ENCODE results near the gene STK35.

Gene STK35

DNA sequence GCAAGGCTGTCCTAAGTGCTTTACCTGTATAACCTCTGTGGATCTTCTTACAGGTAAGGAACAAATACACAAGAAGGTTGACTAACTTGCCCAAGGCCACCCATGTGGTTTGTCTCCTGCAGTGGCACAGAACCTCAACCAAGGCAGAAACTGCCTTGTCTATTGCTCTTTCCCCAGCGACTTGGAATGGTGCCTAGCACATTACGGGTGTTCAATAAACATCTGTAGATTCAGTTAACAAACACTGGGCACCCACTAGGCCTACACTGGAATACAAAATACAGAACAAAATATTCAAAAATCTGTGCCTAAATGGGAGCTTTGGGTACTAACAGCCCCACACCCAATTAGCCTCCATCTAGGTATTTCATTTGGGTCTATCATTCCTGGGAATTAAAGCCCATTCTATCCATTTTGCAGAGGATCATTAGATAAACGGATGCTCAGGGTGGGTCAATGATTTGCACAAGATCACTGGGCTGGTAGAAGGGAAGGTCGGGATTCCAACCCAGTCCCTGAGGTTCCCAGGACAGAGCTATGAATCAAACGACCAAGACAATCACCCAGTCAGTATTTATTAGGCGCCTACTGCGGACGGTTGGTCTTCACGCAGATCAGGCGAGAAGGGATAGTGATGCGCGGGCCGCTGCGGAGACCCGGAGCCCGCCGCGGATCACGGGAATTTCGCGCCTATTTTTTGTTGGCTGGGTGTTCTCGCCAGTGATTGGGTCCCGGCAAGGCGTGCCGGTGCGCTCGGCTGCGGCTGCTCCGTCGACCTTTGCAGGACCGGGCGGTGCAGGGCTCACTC, at the start of gene STK35:
Gene STK35 (plus strand): TSS at position 771 of the 808 bp plus-strand sequence. CDS start 55 bp downstream, outside the sequence.
- DNase-seq = peak; percentile 67

DNA sequence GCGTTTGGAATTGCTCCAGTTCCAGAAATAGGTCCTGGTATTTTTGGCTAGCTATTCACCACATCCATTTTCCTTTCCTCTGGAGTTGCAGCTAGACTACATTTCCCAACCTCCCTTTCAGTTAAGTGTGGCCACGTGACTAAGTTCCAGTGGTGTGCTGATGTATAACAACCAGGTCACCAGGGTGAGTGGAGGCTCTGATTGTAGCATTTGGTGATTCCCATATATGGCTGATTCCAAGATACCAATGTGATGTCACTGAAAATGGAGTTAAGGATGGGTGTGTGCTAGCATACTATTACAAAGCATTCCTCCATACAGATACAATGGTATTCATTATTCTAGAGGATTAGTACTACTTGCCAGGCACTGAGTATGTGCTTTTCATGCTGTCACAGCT, 49.7 kb upstream of the STK35 start:
- no peak for DNase-seq

DNA sequence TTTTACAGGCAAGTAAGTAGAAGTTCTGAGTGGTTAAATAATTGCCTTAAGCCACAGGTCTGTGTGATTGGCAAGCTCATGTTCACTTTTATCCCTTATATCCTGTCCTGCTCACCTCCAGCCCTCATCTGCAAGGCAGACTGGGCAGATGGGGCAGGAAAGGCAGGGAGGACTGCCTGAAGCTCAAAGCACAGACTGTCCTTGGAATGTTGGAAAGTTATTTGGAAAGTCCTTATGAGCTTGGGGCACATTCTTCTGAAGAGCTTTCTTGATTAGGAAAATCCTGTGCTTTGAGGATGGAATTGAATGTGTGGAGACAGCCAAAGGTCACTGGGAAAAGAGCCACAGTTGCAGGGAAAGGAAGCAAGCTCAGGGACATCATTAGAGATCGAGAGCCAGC, 48.9 kb upstream of the STK35 start:
- DNase-seq = no peak

DNA sequence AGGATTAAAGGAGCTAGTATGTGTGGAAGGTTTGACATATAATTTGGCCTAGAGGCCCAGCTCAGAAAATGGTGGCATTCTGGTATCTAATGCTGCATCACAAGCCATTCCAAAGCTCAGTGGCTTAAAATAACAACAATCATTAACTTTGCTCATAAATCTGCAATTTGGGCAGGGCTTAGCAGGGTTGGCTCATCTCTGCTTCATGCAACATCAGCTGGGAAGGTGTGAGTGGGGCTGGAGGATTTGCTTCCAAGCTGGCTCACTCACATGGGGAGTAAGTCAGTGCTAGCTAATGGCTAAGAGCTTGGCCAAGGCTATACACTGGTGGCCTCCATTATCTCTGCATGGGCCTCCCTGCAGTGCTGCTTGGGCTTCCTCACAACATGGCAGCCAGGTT, 48.0 kb upstream of the STK35 start:
- DNase-seq = no peak

DNA sequence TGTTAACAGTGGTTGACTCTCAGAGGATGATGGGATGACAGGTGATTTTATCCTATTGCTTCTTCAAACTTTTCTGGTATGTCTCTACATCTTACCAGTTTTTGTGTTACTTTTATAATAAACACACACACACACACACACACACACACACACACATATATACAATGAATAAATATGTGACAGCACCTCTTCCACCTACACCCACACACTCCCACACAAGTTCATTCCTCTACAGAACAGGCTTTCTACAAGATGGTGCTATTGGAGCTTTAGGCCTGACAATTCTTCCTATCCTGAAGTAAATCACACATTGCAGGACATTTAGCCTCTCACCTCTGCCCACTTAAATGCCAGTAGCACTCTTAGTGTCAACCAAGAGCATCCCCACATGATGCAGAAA, 46.7 kb upstream of the STK35 start:
- no peak for DNase-seq

DNA sequence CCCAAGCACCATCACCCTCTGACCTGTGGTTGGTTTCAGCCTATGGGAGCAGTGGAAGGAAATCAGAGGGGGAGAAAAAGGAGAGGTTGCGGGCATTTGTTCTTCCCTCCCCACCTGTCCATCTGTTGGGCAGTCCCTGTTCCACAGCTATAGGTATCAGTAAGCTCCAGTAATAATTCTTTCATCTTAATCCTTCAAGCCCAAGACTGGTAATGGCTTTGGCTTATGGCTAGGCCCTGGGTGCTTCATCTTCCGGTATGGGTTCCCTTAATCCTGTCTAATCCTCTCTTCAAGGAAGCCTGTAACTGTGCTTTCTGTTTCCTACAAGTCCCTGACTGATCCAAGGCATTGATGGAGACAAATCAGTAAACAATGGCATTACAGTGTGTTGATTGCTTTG, 42.2 kb upstream of the STK35 start:
- DNase-seq = no peak

DNA sequence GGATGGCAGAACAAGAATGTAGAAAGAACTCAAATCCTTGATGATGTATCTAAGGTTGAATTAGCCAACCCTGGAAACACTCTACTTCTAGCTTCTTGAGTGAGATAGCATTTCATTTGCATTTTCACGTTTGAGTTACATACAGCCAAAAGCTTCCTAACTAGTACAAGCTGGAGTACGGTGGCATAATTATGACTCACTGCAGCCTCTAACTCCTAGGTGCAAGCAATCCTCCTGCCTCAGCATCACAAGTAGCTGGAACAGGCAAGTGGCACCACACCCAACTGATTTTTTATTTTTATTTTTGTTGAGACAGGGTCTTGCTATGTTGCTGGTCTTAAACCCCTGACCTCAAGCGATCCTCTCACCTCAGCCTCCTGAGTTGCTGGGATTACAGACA, 36.5 kb upstream of the STK35 start:
- no peak for DNase-seq

DNA sequence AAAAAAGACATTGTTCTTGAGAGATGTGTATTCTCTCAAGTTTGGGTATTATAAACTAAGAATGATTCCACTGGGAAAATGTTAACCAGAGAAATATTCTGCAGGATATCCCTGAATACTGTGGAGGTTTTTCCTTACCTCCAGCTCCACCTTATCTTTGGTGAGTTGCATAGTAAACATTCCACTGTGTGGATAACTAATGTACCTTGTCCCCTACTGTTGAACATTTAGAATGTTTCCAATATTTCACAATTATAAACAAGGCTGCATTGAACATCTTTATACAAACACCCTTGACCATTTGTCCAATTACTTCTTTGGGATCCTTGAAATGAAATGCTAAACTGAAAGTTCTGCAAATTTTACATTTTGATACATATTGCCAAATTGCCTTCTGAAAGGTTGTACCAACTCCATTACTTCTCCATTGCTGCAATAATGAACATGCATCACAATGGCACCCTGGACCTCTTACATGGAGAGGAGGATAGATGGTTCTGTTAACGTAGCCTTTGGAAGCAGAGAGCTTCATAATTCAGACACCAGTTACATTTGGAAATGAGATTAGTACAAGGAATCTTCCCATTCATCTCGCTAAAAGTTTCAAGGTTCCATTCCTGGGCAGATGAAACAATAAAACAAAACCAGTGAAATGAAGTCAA, 35.0 kb upstream of the STK35 start:
- DNase-seq = no peak

DNA sequence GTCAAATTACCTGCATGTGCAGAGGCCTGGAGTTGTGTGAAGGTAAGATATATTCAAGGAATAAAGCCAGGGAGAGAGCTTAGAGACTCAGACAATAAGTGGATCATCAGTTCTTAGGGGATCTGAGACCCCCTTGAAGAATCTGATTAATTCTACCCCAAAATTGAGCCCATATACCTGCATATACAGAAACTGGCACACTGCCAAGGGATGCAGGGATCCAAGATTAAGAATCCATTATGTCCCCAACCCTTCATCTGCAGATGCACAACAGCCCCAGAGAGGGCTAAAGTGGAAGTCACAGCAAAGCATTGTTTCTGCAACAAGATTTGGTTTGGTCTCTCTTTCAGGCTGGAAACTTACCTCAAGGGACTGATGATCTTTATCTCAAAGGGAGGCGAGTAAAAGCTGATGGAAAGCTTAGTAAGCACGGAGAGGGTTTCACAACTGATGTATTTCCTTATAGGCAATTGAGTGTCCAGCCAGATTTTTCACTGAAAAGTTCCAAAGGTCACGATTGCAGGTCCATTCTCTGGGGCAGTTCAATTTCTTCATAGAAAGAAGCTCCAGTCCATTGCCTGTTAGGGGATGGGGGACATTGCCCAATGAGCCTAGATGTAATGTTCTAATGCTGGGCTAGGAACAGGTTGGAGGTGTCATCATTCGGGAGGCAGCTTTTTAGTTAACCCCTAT, 20.9 kb upstream of the STK35 start:
- DNase-seq = no peak

DNA sequence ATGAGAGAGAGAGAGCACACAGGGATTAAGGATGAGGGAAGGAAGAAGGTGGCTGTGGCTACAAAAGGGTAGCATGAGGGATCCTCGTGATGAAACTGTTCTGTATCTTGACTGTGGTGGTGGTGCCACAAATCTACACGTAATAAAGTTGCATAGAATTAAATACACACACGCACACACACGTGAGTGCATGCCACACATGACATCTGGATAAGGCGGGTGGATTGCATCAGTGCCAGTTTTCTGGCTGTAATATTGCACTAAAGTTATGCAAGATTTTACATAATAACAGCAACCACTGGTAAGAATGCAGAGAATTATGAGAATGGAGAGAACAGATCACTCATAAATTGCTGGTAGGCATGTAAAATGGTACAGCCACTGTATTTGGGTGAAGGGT, 16.9 kb upstream of the STK35 start:
- DNase-seq = no peak

DNA sequence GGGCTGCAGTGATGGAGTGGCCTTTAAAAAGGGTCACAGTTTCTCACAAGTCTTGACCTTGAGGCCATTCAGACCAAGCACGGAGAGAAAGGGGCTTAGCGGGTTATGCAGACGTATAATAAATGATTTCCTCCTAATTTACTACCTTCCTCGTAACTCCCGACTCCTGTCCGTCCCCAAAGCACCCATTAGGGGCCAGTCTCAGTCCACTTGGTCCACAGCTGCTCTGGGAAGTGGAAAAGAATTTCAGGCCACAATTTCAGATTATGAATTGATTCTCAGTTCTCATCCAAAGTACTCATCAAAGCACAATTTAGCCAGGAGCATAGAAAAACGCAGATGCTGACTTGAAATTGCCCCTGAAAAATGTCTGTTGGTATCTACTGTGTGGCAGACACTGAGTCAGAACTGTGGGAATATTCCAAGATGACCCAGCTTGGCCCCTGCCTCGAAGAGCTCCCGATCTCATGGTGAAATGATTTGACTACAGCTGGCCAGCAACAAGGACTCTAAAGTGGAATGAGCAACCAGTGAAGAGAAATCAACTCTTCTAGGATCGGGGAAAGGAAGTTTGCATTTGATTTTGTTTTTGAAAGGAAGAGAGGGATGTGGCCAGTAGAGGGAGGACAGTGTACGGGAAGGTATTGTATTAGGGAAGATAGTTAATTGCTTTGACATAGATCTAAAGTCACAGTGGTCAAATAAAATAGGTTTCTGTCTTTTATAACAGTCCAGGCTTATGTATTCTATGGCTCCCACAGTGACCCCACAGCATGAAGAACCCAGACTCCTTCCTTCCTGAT, 15.2 kb upstream of the STK35 start:
- DNase-seq = no peak

DNA sequence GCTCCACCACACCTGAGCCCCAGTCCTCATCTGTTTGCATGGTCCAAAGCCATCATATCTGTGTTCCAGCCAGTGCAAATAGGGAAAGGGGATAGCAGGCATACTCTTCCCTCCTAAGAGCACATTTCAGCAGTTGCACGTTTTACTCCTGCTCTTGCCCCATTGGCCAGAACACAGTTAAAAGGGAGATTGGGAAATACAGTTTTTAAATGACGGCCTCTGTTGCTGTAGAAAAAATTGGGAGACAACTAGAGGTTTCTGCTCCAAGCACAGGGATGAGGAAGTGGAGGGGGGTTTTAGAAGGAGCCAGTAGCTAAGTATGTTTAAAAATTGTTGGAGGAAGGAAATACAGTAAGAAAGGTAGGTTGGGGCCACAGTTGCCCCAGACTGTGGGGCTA, 14.6 kb upstream of the STK35 start:
- DNase-seq = no peak

DNA sequence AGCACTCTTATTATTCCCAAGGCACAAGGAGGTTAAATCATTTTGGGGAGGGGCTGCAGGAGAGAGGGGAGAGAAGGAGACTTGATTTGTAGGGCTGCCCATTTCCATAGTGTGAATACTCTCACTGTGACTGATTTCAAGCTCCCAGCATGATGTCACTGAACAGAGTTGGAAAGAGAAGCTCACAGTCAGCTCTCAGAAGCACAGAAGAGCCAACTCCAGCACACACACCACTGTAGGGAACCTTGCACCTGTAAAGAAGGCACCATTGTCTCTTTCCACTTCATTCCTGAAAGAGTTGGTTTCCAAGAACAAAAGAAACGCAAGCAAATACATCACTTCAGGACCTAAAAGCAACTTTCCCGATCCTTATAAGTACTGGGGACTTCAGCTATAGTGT, 12.7 kb upstream of the STK35 start:
- no peak for DNase-seq

DNA sequence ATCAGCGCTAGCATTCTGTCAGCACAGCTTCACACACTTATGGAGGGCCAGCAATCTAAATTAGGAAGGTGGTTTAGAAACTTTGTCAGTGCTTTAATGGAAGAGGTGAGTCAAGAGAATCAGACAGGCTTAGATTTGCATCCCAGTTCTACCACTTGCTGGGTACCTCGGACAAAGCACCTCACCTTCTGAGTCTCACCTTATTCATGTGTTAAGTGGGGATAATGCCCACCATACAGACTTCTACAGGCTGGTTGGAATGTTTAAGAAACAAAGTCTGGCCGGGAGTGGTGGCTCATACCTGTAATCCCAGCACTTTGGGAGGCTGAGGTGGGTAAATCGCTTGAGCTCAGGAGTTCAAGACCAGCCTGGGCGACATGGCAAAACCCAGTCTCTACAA, 12.2 kb upstream of the STK35 start:
- no peak for DNase-seq

DNA sequence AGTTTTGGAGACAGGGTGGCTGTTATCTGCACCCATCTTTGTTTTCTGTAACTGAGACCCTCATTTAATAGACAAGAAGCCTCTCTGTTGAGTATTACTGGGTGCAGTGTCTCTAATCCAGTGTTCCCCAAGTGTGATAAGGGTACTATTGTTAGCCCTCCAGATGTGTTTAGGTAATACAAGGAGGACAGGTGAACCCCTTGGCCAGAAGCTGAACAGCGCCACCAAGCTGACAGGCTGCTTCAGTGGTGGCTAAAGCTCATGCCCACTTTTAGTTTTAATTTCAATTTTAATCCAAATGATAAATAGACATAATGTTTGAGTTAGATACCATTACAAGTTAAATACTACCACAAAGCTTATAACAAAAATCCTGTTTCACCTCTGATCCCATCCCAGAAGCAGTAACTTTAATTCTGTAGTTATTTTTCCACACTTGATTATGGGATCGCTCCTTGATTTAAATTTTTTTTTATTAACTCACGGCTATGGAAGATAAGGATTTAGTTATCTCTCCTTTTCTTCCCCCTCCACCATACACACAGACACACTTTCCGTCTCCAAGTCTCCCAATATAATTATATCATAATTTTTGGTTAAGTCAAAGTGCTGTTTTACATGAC, 8.4 kb upstream of the STK35 start:
- no peak for DNase-seq

DNA sequence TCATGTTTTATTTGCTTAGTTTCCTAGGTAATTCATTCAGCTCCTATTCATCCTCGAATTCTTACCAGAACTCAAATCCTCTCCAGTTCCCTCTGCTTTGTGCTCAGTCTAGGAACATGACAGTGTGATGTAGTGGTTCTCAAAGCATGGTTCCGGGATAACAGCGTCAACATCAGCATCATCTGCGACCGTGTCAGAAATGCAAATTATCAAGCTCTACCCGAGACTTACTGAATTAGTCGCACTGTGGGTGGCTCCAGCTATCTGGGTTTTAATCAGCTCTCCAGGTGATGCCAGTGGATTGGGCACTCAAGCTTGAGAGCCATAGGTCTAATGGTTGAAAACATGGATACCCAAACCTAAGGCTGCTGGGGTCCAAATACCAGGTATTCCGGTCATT, 7.7 kb upstream of the STK35 start:
- DNase-seq = no peak

DNA sequence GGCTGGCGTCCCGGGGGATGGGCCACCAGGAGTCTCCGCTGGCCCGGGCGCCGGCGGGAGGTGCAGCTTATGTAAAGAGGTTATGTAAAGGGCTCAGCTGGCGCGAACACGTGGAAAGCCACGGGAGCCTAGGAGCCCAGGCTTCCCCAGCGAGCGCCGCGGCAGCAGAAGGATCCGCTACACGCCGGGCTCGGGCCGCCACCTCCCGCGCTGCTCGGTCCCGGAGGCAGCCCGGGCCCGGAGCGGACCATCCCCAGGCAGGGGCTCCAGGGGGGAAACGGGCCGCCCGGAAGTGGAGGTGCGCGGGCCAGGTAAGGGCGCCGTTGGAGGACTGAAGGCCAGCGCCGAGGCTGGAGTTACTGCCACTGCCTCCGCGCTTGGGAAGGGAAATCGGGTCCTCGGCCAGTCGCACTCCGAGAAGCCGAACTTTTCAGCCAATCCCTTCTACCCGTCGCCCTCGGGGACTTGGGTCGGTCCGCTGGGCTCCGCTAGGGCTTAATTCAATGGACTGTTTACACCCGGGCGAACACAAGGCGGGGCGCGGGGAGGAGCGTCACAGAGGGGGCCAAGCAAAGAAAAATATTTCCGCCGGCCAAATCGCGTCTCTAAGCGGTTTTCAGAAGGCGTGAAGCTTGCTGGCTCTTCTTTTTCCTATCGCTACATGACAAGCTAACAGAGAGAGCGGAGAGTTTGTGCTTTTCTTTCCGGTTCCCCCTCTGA, 398 bp downstream of the STK35 start:
- DNase-seq = peak; percentile 88

DNA sequence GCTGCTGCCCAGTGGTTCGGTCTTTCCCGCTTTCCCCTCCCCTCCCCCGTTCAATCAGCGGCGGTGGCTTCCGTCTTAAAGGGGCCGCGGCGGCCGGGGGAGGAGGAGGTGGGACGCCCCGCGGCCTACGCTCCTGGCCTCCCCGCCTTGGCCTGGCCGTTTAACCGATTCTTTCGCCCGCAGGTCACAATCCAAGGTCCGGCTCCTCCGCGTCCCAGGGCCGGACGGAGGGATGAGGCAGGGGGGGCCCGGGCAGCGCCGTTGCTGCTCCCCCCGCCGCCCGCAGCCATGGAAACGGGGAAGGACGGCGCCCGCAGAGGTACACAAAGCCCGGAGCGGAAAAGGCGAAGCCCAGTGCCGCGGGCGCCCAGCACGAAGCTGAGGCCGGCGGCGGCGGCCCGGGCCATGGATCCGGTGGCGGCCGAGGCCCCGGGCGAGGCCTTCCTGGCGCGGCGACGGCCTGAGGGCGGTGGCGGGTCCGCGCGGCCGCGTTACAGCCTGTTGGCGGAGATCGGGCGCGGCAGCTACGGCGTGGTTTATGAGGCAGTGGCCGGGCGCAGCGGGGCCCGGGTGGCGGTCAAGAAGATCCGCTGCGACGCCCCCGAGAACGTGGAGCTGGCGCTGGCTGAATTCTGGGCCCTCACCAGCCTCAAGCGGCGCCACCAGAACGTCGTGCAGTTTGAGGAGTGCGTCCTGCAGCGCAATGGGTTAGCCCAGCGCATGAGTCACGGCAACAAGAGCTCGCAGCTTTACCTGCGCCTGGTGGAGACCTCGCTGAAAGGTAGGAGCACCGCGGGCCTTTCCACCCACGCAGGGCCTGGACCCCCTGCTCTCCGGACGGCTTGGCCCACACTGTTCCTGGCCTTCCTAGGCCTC, 1.2 kb downstream of the STK35 start:
- peak; percentile 88 for DNase-seq

DNA sequence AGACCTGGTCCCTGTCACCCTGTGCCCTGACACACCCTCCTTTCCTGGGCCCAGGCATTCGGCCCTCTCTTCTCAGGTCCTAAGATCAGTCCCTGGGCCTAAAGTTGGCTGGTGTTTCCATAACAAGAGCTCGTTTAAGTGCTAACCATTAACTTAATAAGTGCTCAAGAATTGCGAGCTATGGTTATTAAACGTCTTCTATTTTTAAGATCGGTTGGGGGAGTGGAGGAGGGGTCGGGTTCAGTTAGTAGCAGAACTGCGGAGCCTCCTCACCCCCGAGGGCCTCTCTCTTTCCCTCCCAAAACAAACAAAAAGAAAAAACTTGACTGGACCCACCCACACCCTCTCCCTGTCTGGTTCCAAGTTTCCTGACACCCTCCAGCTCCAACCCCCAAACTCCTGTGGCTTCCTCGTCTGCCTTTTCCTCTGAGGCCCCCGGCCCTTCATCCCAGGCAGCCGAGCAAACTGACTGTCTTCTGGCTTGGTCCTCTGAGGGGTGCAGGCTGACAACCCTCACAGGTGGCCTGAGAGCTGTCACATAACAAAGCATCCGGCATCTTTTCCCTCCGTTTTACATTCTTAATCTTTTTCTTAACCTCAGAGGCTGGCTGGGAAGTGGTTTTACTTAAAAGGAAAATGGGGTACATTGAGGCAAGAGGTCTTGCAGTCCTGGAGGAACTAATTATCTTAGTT, 2.0 kb downstream of the STK35 start:
- DNase-seq = no peak

DNA sequence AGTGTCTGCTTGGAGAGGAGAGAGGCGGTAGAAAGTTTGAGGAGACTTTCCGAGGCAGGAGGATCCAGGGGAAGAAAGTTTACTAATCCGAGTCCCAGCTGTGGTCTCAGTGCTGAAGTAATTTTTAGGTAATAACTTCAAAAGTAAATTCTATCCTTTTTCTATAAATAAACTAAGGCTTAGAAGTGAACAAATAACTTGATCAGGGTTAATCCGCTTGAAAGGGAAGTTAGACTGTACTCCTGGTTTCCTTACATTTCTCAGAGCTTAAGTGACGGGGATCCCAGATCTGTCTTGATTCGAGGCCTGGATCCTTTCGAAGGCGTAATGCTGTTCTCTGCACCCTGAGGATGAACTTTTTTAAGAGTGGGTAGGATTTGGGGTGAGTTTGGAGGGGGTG, 2.6 kb downstream of the STK35 start:
- DNase-seq = no peak
